CD14-positive monocyte (primary cell): ENCODE data around the gene SRMS. TPM values are rescaled to one million over a fixed set of nuclear protein-coding genes. Genes with fewer than 3 reads are reported as not detected.
A peak's percentile ranks its signal among the peaks of the same experiment; 100 is the strongest.

ENCODE experiments used
- DNase-seq, 3 donors: peaks; one replicate each; pipeline ENCODE4 v3.0.0-alpha.2; 2011 to 2022
- H2AFZ ChIP-seq: 2 replicates; pipeline ENCODE4 v1.6.0; 2012; ENCODE audit warnings: mild to moderate bottlenecking, low read depth, low read length, inconsistent platforms; ENCODE audit not compliant: insufficient read depth, poor library complexity, severe bottlenecking
- H3K27ac ChIP-seq, 2 donors: 1 replicate in 1 of 2; 2 replicates in 1 of 2; pipeline ENCODE4 v1.5.1; 2012 to 2013; ENCODE audit warnings: low read length in 2 of 2, control low read depth in 1 of 2, inconsistent platforms in 1 of 2, low read depth in 1 of 2, mild to moderate bottlenecking in 1 of 2
- H3K27me3 ChIP-seq, 2 donors: one replicate each; pipeline versions ENCODE4 v1.6.0 to v1.6.1; 2011 to 2013; ENCODE audit warnings: low read length in 2 of 2; ENCODE audit not compliant: control insufficient read depth in 2 of 2, insufficient read depth in 2 of 2
- H3K36me3 ChIP-seq, 2 donors: replicated peaks in 1 of 2; 1 replicate in 1 of 2; 2 replicates in 1 of 2; pipeline versions ENCODE4 v1.5.1 to v1.6.1; 2012 to 2013; ENCODE audit warnings: low read length in 2 of 2, control low read depth in 1 of 2, inconsistent platforms in 1 of 2, mild to moderate bottlenecking in 1 of 2; ENCODE audit not compliant: insufficient read depth in 2 of 2, control insufficient read depth in 1 of 2
- H3K4me1 ChIP-seq, 2 donors: 1 replicate in 1 of 2; 2 replicates in 1 of 2; pipeline versions ENCODE4 v1.5.1 to v1.6.1; 2012 to 2013; ENCODE audit warnings: low read length in 2 of 2, control low read depth in 1 of 2, inconsistent platforms in 1 of 2, mild to moderate bottlenecking in 1 of 2, moderate library complexity in 1 of 2; ENCODE audit not compliant: insufficient read depth in 2 of 2, control insufficient read depth in 1 of 2
- H3K4me2 ChIP-seq: replicated peaks from 2 replicates; pipeline ENCODE3; 2012; ENCODE audit warnings: low read length, moderate library complexity, mild to moderate bottlenecking; ENCODE audit not compliant: poor library complexity, severe bottlenecking; ENCODE audit errors: extremely low read depth
- H3K4me3 ChIP-seq, 3 experiments: fragments of 200-600 bp in 1 of 3; sonication (generic) in 1 of 3; replicated peaks in 1 of 3; 1 replicate in 2 of 3; 2 replicates in 1 of 3; pipeline ENCODE4 v1.5.1; 2011 to 2013; ENCODE audit warnings: low read length in 3 of 3, mild to moderate bottlenecking in 3 of 3, control low read depth in 2 of 3, low read depth in 2 of 3, inconsistent platforms in 1 of 3, moderate library complexity in 1 of 3
- H3K79me2 ChIP-seq: 2 replicates; pipeline ENCODE4 v1.6.0; 2012; ENCODE audit warnings: mild to moderate bottlenecking, control low read depth, inconsistent platforms, low read length, moderate library complexity; ENCODE audit not compliant: insufficient read depth
- H3K9ac ChIP-seq: 2 replicates; pipeline ENCODE4 v1.6.0; 2017; ENCODE audit warnings: low read length, mild to moderate bottlenecking; ENCODE audit not compliant: insufficient read depth, poor library complexity, severe bottlenecking
- H3K9me3 ChIP-seq, 2 donors: replicated peaks in 1 of 2; 1 replicate in 1 of 2; 2 replicates in 1 of 2; pipeline versions ENCODE4 v1.5.1 to v1.6.1; 2012 to 2013; ENCODE audit warnings: low read length in 2 of 2, control low read depth in 1 of 2; ENCODE audit not compliant: control insufficient read depth in 1 of 2, insufficient read depth in 1 of 2
- H4K20me1 ChIP-seq: 2 replicates; pipeline ENCODE4 v1.6.0; 2012; ENCODE audit warnings: mild to moderate bottlenecking, low read length, control low read depth, moderate library complexity; ENCODE audit not compliant: insufficient read depth
- H3K27ac Mint-ChIP-seq, 7 donors: one replicate each; pipeline ENCODE4 v1.8.0; 2020; ENCODE audit warnings: mild to moderate bottlenecking in 7 of 7, mixed read lengths in 7 of 7, moderate library complexity in 6 of 7, inconsistent platforms in 2 of 7
- H3K27me3 Mint-ChIP-seq, 3 donors: one replicate each; pipeline ENCODE4 v1.8.0; 2021 to 2022; ENCODE audit warnings: low read depth in 3 of 3, mild to moderate bottlenecking in 3 of 3, mixed read lengths in 3 of 3, moderate library complexity in 3 of 3, inconsistent platforms in 1 of 3
- H3K36me3 Mint-ChIP-seq, 2 donors: one replicate each; pipeline ENCODE4 v1.8.0; 2020; ENCODE audit warnings: mixed read lengths in 2 of 2, inconsistent platforms in 1 of 2, mild to moderate bottlenecking in 1 of 2
- H3K4me1 Mint-ChIP-seq: one replicate; pipeline ENCODE4 v1.8.0; 2020; ENCODE audit warnings: mild to moderate bottlenecking, mixed read lengths
- H3K4me3 Mint-ChIP-seq, 2 donors: one replicate each; pipeline ENCODE4 v1.8.0; 2020; ENCODE audit warnings: mild to moderate bottlenecking in 2 of 2, mixed read lengths in 2 of 2, moderate library complexity in 1 of 2
- H3K9me3 Mint-ChIP-seq, 7 donors: one replicate each; pipeline ENCODE4 v1.8.0; 2020 to 2022; ENCODE audit warnings: mixed read lengths in 7 of 7, mild to moderate bottlenecking in 6 of 7, moderate library complexity in 6 of 7, inconsistent platforms in 2 of 7
- CTCF ChIP-seq: fragments of 200-600 bp; IDR thresholded peaks from one replicate; pipeline ENCODE4 v1.8.0; 2022; ENCODE audit warnings: antibody characterized with exemption, mild to moderate bottlenecking
- WGBS: methylation state at CpG from one replicate; pipeline ENCODE4 v1.1.5; 2013; ENCODE audit warnings: missing lambda C conversion rate; ENCODE audit not compliant: insufficient coverage; 5-methylcytosine and 5-hydroxymethylcytosine counted together
- intact Hi-C, 2 donors: fragments of 100-400 bp; cut with micrococcal nuclease; formaldehyde crosslinking; loops; one replicate each; pipeline versions ENCODE4 v1.15.0 to v1.15.1; 2023
- polyA plus RNA-seq, 3 donors: library from polyadenylated mRNA; depleted of rRNA in 1 of 3; unstranded in 2 of 3; stranded (reverse) in 1 of 3; fragments of 300-500 nt in 2 of 3; fragments of >200 nt in 1 of 3; fragmentation: Illumina TruSeq in 2 of 3; gene quantifications; 1 replicate in 2 of 3; 2 replicates in 1 of 3; pipeline ENCODE4 v1.2.3, GENCODE V29; 2012 to 2021

The SRMS gene
- polyA plus RNA-seq, 3 donors, result not detected

- Histone ChIP-seq H3K27ac (no peak overlapping the region), H3K4me3 (no peak overlapping the region), H3K79me2 (no peaks in the 10 kb centered on the region), H3K27me3 (peaks cover 0 to 13% of the 10 kb centered on the region in 2 donors), H3K36me3 (no peaks in the 10 kb centered on the region), H2AFZ (no peak overlapping the region), H3K4me1 (peaks cover 23 to 28% of the 10 kb centered on the region in 2 donors), H3K9me3 (no peaks in the 10 kb centered on the region), H4K20me1 (no peaks in the 10 kb centered on the region), H3K9ac (no peak overlapping the region), H3K4me2 (no peak overlapping the region)
- DNase-seq, result no peak
- TF ChIP-seq CTCF, result no peak
- H3K9me3 Mint-ChIP-seq, result peaks cover 0 to 3% (median 0%) of the 10 kb centered on the region in 7 donors
- H3K27ac Mint-ChIP-seq, result no peak overlapping the region
- H3K27me3 Mint-ChIP-seq, result peaks cover 5 to 21% (median 11%) of the 10 kb centered on the region in 3 donors
- 90% methylated on average over 43 of the region's 49 CpGs for WGBS
- H3K4me3 Mint-ChIP-seq, result peak overlapping the region in 1 of 2 donors; percentile 21
- peaks cover 16% of the 10 kb centered on the region for H3K4me1 Mint-ChIP-seq
- intact Hi-C loops, result loop anchor here (5.0 to 10.0 kb wide), 7 partner anchors 42 to 447 kb away; partner anchors contain the start of genes GMEB2 (in 2 of the 2), ABHD16B (in 1 of the 2), PRPF6 (in 1 of the 2) and TPD52L2 (in 1 of the 2)
- peaks cover 0 to 2% of the 10 kb centered on the region in 2 donors for H3K36me3 Mint-ChIP-seq
These were observed 12.5 kb downstream of the SRMS start for GRCh38 chr20:63534831-63535651.

DNA sequence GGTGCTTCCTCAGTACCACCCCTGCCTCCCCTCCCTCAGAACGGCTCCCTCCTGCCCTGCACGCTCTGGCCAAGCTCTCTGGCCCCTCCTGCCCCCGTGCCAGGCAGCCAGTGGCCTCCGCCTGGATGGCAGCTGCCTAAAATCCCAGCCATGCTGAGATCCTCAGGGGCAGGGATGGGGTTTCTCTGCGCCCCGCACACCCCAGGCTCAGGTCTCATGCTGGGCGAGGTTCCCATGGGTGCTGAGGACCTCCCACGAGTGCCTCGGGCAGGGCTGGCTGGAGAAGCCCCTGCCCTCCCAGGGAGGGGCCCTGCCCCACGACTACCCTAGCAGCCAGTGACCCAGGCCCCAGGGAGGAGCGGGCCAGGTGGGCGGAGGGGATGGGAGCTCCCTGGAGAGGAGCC lies 13.1 kb downstream of the SRMS start:
- peaks cover 23 to 28% of the 10 kb centered on the region in 2 donors for H3K4me1 ChIP-seq
- H3K9ac ChIP-seq, result no peak overlapping the region
- no peak for DNase-seq
- intact Hi-C loops, result loop anchor here in 1 of 2 donors (10.0 kb wide), 1 partner anchor 330 kb away; the partner anchor contains the start of genes ABHD16B and TPD52L2
- peaks cover 0 to 3% (median 0%) of the 10 kb centered on the region in 7 donors for H3K9me3 Mint-ChIP-seq
- no peaks in the 10 kb centered on the region for H3K36me3 ChIP-seq
- H3K4me3 Mint-ChIP-seq, result no peak overlapping the region
- peaks cover 4 to 18% (median 6%) of the 10 kb centered on the region in 3 donors for H3K27me3 Mint-ChIP-seq
- H3K27me3 ChIP-seq, result peaks cover 0 to 8% of the 10 kb centered on the region in 2 donors
- no peak overlapping the region for H3K27ac Mint-ChIP-seq
- no peaks in the 10 kb centered on the region for H3K9me3 ChIP-seq
- H2AFZ ChIP-seq, result no peak overlapping the region
- peaks cover 0 to 2% of the 10 kb centered on the region in 2 donors for H3K36me3 Mint-ChIP-seq
- H3K4me3 ChIP-seq, result no peak overlapping the region
- no peak overlapping the region for H3K4me2 ChIP-seq
- H3K27ac ChIP-seq, result no peak overlapping the region
- peaks cover 16% of the 10 kb centered on the region for H3K4me1 Mint-ChIP-seq
- WGBS, result 92% methylated on average over 12 of the region's 12 CpGs
- H3K79me2 ChIP-seq, result no peaks in the 10 kb centered on the region
- H4K20me1 ChIP-seq, result no peaks in the 10 kb centered on the region
- no peak for TF ChIP-seq CTCF
